NCI-H2171 (cell line): Measurements from ENCODE around the gene ZBTB21.

Source experiments
- DNase-seq: peaks from one replicate; lab custom pipeline; 2025; lab: John Stamatoyannopoulos, UW

ZBTB21 gene

DNA sequence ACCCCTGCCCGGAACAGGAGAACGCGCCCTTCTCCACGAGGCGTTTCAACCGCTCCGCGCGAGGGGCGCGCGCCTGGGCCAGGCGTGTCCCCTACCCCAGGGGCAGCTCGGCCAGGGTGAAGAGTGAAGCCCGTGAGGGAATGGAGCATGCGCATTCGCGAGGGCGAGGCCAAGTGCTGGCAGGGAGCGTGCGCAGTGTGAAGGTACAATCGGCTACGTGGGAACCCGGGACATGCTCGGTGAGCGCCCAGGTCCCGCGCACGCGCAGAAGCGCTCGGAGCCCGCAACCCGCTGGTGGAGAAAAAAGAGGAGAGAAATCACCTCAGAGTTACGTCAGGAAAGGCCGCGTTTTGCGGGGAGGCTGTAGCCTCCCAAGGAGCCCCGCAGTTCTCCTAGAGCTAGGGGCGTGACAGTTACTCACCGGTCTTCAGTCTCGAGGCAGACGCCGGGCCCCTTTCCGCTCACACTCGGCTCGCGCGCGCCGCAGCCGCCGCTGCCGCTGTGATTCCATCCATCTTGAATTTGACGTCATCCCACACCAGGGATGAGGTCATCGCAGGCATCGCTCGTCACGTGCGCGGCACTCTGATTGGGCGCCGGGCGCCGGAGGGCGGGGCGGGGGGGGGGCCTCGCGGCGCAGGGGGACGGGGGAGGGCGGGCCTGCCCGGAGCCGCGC is at the start of gene ZBTB21:
Gene ZBTB21 (minus strand): TSS at position 530 of the 676 bp plus-strand sequence. CDS start 16,265 bp downstream, outside the sequence.
- DNase-seq: peak; percentile 95

DNA sequence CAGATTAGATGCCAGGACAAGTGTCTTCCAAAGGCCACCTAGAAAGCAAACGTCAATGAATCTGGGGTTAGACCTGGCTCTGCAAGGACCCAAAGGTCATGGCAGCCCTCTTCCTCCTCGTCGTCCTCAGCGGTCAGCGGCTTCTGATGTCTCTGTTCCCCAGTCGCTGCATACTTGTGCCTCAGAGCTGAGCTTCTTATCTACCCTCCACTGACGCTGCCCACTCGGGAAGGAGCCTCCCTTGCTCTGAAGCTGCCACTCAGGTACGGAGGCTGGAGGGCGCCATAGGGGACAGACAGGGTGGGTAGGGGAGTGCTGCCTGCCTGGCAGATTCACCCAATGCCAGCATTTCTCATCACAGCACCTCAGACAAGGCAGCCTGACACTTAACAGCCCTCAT is 49.6 kb upstream of the ZBTB21 start:
- no peak for DNase-seq

DNA sequence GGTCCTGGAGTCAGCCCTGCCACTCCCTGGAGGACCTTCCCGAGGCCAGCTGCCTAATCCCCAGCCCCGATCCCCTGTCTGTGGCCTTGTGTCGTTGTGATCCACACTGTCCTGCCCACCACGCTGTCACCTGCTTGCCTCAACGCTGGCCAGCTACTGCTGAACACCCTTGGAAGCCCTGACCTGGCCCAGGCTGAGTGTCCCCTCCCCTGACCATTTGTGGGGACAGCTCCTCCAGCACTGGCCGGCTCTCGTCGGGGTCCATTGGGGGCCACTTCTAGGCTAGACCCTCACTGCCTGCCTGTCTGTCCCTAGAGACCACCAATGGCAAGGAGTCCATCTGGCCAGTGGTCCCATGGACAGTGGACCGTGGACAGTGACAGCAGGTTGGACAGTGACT is 49.0 kb upstream of the ZBTB21 start:
- no peak for DNase-seq

DNA sequence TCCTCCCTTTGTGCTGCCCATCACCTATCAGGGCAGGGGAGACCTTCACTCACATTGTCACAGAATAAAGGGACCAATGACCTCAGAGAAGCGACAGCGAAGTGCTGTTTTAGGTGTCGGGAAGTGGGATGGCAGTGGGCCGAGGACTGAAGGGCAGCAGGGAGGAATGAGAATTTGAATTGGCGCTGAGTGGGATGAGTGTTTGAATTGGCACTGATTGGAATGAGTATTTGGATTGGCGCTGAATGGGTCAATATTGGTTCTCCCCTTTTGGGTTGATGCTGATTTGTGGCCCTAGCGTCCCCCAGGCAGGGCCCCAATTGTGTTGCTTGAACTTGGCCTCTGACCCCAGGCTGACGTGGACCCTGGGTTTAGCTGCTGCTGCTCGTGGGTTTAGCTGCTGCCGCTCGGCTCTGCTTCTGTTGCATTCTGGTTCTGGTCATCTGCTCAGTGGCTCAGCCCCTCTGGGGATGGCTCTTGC is 48.5 kb upstream of the ZBTB21 start:
- no peak for DNase-seq

DNA sequence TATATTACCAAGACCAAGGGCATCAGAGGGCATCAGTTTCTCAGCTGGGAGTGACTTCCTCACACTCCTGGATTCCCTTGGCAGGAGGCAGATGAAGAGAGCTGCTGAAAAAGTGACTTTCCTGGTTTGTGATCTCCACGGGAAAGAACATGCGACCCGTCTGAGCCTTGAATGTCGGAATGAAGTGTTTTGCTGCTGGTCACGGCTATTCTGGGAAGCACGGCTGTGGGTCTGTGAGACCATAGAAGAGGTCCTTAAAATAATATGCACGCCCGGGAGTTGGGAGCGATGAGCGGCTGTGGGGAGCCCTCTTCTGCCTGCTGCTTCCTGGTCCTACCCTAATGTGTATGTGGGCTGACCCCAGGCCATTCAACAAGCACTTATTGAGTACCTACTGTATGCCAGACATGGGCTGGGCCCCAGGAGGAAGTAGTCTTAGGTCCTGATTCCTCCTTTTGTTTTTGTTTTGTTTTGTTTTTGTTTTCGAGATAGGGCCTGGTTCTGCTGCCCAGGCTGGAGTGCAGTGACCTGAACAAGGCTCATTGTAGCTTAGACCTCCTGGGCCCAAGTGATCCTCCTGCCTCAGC is 47.8 kb upstream of the ZBTB21 start:
- DNase-seq: no peak

- no peak for DNase-seq
Observed at GRCh38 chr21:42056996-42057689, 47.0 kb upstream of the ZBTB21 start.

GRCh38 chr21:42056468-42056867 is 46.3 kb upstream of the ZBTB21 start:
- DNase-seq: no peak

GRCh38 chr21:42055425-42055824 is 45.3 kb upstream of the ZBTB21 start:
- no peak for DNase-seq

DNA sequence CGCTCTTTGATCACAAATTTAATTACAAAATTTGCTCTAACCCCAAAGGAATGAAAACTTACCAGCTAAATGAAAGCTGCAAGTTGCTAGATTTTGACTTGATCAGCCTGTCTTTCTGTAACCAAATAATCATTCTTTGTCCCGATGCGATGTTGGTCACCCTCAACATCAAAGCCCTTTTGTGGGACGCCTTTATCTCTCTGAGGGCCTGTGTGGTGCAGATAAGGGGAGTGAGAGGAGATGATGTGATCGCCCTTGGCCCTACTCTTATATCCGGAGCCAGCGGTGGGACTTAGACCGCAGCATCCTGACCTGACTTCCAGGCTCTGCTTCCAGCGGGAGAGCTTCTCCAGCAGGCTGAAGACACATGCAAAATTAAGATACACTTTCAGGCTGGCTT is 41.6 kb upstream of the ZBTB21 start:
- DNase-seq: no peak

GRCh38 chr21:42049578-42050430 is 39.6 kb upstream of the ZBTB21 start:
- DNase-seq: no peak

GRCh38 chr21:42048870-42049577 is 38.9 kb upstream of the ZBTB21 start:
- DNase-seq: no peak

DNA sequence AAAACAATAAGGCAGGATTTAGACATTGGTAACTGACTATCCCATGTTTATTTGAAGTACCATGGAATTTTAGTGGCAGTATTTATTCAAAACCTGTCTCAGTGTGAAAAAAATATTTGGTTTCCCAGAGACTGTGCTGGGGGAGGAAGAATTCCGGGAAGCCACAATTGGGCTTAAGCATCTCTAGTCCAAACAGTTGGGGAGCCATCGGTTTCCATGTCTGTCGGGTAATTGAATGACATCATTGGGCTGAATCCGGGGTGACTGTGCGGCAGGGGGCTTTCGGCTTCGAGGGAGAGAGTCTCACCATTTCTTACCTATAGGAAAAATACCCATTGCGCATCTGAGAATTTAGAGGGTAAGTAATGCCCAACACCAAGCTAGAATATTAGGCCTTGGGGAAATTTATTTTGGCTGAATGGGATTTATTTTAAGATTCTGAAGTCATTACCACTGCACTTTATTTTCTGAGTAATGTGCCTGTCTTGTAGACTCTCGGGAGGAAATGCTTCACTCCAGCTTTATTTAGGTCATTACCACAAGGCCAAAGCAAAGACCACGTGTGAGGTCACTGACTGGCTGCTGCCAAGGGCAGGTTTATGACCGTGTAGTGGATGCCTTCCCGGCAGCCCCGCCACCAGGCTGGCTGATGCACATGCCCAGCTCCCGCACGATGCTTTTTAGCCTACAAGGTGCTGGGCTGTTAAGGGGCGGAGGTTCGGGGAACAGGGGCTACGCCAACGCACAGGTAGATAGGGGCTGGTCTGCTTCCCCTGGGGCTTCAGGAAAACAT is 37.9 kb upstream of the ZBTB21 start:
- no peak for DNase-seq

DNA sequence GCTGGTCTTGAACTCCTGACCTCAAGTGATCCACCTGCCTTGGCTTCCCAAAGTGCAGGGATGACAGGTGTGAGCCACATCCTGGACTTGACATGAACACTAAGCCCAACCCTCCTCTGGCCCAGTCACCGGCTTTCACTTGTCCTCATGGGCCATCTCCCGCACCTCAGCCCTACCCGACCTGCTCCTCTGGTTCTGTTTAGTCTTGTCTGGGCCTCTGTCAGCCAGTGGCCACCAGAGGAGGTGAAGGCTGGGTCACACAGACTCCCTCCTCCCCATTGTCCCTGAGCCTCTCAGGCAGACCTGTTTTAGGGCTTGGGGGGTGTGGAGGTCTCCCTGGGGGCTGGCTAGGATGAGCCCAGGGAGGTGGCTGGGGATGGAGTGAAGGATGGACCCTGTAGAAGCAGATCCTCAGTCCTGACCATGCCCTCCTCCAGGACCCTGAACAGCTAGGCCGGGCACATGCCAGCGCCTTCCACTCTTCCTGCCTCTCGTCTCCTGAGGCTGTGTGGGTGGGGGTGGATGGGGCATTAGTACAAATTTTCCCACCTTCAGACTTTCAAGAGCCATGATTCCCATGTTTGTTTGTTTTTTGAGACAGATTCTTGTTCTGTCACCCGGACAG is 34.8 kb upstream of the ZBTB21 start:
- no peak for DNase-seq

DNA sequence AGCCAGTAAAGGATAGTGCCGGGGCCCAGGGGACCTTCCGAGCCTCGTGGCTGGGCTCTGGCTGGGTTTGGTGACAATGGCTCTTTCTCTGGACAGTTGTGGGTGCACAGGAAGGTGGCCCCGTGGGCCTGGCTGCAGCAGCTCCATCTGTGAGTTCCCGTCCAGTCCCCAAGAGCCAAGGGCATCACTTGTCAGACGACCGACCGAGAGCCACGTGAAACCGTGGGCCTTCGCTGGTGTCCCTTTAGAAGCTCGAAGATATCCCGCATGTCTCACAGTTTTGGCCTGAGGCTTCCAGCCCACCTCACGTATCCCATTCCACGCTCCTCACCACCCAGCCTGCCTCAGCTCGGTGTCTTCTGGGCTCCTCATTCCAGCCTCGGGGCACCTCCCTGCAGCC is 33.8 kb upstream of the ZBTB21 start:
- no peak for DNase-seq

DNA sequence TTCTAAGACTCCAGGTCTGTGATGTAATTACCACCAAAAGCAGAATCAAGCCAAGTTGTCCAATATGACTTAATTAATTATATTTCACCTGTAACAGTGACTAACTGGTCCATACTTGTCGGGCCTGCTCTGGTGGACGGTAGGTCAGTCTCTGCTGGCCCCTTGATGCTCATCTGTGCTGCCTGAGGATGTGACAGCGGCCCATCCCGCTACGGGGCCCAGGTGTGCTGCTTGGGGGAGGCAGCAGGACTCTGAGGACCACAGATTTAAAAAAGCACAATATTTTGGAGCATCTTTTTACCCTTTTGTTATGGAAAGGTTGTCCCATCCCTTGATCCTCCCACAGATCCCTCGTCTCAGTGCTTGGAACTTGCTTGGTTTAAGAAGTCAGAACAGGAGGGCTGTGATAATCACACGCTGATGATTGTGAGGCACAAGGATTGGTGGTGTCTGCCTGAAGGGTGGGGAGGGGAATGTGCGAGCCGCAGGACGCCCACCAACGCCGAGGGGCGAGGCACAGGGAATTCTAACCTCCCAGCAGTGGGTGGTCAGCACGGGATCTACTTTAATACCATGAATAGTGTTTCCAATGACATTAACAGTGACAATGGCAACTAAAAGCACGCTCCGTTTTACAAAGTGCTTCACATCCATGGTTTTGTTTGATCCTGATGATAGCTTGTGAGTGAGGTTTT is 33.2 kb upstream of the ZBTB21 start:
- DNase-seq: no peak

- DNase-seq: peak; percentile 47
Observed at GRCh38 chr21:42042651-42043050, 32.5 kb upstream of the ZBTB21 start.

- DNase-seq: no peak
Observed at GRCh38 chr21:42041711-42042110, 31.6 kb upstream of the ZBTB21 start.

- no peak for DNase-seq
Observed at GRCh38 chr21:42041246-42041645, 31.1 kb upstream of the ZBTB21 start.

- no peak for DNase-seq
Observed at GRCh38 chr21:42040411-42041180, 30.4 kb upstream of the ZBTB21 start.
